HG02798 (cell line): Measurements from ENCODE around the gene DPP4.
"Not testable (repeated sequence)": the region's sequence is repeated elsewhere in the genome, so short reads cannot be mapped to it uniquely, and the experiment has no call there.

Source experiments
- ATAC-seq: cut with Tn5 transposase; IDR thresholded peaks from one replicate; pipeline ENCODE4 v1.9.1; 2021; ENCODE audit warnings: mild to moderate bottlenecking; ENCODE audit not compliant: unreplicated experiment, poor library complexity

Gene DPP4

DNA sequence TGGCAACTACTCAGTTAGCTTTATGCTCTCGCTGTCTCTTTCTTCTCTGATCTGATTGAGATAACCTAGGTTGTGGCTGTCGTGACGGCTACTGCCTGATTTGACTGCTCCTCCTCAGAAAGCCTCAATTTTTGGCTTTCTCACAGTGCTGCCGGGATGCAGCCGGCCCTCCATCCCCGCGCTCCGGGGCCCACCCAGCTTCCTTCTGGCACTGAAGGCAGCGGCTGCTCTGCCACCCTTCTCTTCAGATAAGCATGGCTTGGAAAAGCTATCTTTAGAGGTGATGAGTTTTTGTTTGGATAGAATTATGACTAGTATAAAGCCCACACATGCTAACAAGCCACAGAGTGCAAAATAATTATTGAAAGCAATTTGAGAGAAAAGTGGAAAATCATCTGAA is 102.5 kb downstream of the DPP4 start:
- no peak for ATAC-seq

DNA sequence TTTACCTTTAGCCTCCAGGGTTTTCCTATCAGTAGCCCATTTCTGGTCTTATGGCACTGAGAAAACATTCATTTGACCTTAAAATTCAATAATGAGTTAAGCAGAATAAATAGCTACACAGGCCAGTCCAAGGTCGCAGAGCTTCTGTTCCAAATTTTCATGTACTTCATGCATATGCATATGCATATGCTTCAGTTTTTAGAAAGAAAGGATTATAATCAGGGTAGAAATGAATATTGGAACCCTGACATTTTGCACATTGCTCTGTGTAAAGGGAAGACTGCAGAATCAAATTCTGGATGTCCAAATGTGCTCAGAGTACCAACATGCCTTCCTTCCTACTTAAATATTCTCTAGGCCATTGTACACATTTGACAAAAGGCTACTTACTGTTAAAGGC is 104.9 kb downstream of the DPP4 start:
- no peak for ATAC-seq

DNA sequence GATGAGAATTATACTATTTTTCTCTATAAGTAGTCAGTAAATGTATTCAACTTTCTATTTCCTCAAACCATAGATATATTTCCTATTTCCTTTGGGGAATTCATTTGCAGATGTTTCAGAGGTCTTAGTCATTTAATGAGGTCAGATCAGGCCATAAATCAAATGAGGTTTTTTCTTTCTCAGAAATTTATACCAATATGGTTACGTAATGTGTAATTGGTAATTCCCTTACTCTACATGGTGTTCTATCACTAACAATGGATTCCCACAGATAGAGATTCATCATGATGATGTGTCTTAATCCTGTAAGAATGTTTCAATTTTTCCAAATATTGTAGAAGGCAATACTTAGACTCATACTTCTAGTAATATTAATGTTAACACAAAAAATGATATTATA is 108.0 kb downstream of the DPP4 start:
- ATAC-seq: no peak

DNA sequence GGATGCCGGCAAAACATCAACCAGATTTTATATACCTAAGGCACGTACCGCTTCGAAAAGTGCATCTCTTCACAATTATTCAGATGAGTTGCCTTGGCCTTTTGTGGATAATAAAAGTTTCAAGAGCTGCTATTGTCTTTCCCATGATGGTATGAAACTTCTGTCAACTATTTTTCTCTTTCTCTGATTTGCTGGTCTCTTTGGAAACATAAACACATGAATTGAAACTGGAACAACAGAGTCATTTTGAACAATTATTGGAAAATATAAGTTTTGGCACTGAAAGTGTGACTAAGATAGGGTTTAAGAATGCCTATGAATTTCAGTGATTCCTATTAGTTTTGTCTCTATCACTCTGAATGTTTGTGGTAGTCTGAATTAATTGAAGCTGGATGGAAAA is 109.9 kb downstream of the DPP4 start:
- ATAC-seq: no peak

DNA sequence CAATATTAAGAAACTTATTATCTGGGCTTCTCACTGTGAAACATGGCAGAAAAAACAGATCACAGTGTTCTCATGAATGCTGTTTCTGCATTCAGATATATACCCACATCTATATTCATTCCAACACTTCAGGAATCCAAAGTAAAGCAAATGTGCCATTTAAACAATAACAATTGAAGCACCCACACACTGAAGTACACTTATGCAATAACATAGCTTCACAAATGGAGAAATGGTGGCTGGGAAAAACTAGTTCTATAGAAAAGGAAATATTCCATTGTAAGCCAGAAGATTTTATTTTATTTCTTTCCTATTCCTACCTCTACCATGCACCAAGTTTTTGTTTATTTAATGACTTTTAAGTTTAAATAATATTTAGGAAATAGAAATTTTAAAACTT is 111.9 kb downstream of the DPP4 start:
- no peak for ATAC-seq

DNA sequence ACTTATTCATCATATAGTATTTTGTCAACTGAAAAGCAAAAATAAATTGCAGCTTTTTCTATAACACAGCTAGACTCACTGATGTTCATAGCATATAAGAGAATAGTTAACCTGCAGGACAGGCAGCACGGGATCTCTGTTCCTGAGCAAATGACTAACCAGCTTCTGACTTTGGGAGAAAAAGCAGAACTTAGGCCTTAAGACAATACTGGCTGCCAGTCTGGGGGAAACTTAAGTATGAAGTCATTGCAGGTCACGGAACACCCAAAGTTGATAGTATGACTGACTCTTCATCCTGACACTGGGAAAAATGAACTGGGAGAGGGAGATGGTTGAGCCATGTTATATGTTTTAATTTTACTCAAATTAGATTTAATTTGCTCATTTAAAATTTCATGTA is 113.0 kb downstream of the DPP4 start:
- ATAC-seq: no peak

DNA sequence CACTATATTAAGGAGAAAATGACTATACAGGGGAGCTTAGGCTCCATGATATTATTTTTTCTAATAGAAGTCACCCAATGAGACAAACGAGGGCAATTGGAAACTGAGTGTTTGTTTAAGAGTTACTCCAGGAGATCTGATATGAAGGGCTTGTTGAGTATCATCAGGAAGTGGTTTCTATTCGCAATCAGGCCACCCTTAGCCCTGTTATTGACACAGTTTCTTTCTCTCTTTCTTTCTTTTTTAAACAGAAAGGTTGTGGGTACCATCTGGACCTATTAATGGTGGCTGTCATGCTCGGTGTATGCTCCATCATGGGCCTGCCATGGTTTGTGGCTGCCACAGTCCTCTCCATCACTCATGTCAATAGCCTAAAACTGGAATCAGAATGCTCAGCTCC is 117.3 kb downstream of the DPP4 start:
- ATAC-seq: no peak

DNA sequence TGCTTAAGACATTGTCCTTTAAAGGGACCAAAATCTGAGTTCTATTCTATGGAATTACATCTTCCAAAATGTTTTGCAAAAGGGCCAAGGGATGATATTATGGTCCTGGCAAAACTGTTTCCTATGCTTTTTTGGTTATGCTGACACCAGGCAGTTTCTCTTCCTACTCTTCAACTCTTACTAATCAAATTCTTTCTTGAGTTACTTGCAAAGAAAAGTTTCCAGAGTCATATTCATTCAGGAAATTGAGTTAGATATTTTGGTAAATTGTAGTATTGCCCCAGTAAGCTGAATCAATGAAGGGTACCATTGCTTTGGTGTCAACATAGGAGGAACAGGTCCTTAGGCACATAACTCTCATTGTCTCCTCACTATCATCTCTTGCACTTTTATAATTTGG is 118.8 kb downstream of the DPP4 start:
- ATAC-seq: no peak

DNA sequence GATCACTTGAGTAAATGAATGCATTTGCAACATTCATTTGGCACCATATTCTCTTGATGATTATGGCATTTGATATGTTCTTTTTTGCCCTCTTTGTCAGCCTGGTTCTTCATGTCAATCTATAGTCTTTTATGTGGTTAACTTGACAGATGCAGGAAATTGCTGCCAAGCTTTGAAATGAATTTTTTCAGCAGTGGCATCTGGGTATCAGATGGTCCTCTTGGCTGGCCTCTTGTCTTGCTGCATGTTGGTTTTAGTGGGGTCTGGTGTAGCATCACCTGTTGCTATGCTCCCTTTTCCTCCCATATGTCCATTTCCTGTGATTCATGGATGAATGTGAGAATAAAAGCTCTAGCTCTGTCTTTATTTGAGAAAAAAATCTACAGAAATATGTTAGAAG is 119.9 kb downstream of the DPP4 start:
- no peak for ATAC-seq

DNA sequence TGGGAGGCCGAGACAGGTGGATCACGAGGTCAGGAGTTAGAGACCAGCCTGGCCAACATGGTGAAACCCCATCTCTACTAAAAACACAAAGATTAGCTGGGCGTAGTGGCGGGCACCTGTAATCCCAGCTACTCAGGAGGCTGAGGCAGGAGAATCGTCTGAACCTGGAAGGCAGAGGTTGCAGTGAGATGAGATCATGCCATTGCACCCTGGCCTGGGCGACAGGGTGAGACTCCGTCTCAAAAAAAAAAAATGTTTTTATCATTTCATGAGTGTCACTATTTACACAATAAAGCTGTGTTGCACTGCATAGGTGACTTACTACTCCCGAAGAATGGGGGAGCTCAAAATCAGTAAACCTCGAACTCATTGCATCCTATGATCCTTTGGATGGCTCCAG is 120.6 kb downstream of the DPP4 start:
- not testable (repeated sequence) for ATAC-seq

DNA sequence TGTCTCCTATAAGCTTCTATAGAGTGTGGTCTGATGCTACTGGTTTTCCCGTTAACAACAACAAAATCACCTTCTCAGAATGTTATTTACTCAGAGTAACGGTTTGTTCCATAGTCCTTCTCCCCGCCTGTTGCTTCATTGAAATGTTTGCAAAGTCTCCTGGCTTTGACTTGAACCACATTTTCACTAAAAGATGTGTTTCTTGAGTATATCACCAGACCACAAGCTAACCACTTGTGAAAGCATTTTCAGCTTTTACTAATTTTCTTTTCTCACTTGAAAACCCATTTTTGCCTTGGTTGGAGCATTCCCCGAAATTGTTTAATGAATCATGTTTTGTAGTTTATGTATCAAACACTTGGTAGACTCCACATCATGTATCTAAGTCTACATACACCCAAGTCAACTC is 121.2 kb downstream of the DPP4 start:
- ATAC-seq: no peak

DNA sequence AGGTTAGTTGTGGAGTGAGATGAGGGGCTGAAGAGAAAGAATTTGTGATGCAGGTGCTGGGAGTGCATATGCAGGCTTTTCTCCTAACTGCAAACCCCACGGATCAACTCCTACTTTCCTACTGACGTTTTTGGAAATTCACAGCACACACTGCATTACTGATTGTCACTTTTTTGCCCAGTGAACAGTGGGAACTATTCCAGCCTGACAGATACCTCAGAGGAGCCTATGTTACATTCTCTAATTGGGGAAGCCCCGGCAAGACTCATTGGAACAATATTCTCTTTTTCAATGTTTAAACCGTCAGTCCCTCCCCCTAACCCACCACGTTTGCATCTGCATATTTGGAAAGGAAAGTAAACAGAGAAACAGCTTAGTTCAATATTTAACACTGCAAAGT is 126.2 kb downstream of the DPP4 start:
- ATAC-seq: no peak

DNA sequence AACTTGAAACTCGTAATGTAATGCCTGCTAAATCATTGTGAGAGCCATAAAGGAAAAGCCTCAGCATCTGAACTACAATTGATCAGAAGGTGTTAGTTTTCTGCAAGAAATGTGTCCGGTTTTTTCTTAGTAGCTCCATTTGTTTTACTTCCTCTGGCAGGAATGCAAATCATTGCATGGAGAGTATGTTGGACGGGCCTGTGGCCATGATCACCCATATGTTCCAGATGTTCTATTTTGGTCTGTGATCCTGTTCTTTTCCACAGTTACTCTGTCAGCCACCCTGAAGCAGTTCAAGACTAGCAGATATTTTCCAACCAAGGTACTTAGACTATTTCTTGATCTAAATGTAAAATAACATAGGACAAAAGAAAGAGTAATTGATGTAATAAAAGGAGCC is 126.6 kb downstream of the DPP4 start:
- no peak for ATAC-seq

DNA sequence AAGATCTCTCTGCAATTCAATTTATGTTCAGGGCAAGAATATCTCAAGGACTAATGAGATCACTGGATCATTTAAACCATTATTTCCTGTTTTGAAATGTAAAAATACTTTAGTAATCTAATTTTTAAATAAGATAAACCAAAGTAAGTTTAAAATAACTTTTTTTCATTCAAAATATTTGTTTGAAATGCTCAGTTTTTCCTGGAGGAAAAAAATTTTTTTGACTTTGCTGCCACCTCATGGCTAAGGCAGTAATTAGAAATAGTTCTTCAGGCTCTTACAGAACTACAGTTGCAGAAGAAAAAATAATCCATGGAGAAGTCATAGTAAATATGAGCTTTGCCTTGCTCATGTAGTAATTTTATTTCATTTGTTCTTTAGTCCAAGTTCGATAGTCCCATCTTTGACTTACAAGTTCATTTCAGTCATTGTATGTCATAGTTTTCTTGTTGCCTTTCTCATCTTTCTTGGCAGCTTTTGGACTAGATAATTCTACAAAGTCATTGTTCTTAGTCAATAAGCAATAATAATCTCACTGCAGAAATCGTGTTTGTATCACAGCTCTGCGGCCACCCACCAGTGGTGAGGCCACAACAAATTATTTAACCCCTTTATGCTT is 127.4 kb downstream of the DPP4 start:
- no peak for ATAC-seq

DNA sequence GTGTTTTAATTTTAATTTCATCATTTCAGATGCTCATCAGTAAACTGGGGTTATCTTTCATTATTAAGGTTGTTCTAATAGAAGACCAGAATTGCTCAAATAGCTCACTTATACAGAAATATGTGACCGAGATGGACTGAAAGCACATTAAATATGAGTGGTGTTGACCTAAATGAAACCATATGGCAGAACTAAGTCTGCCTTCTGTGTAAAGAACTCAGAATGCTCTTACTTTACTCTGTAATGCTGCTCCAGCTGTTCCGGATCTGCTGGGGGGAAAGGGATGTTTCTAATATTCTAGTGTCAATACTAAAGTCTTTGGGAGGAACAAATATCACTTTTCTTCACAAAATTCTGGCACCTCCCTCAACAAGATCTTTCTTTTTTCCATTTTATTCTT is 131.0 kb downstream of the DPP4 start:
- ATAC-seq: no peak
